BJ (cell line): ENCODE data around the gene CNTN2. TPM values are rescaled to one million over a fixed set of nuclear protein-coding genes. Genes with fewer than 3 reads are reported as not detected.

Experiments used
- CTCF ChIA-PET: fragments of 350-600 bp; formaldehyde crosslinking; extraction: SDS; loops from one replicate; lab custom pipeline; 2021; ENCODE audit warnings: antibody characterized with exemption, inconsistent platforms; lab: Yijun Ruan, JAX
- POLR2A ChIA-PET: fragments of 300-600 bp; sonication (Branson Sonifier 250); formaldehyde crosslinking; extraction: SDS; loops from one replicate; lab custom pipeline; 2021; ENCODE audit warnings: antibody characterized with exemption; lab: Charles Lee
- DNase-seq: peaks from one replicate; pipeline ENCODE4 v3.0.0-alpha.2; 2011; ENCODE audit warnings: low read depth
- H3K27me3 ChIP-seq: 2 replicates; pipeline ENCODE4 v1.6.0; 2011; ENCODE audit warnings: low read length; ENCODE audit not compliant: control insufficient read depth, insufficient read depth
- H3K36me3 ChIP-seq: 2 replicates; pipeline ENCODE4 v1.5.1; 2011; ENCODE audit warnings: low read length; ENCODE audit not compliant: control insufficient read depth, insufficient read depth
- H3K4me3 ChIP-seq: 2 replicates; pipeline ENCODE4 v1.5.1; 2011; ENCODE audit warnings: low read depth, mild to moderate bottlenecking, control low read depth, low read length
- CTCF ChIP-seq: IDR thresholded peaks from 2 replicates; pipeline ENCODE4 v1.5.1; 2011; ENCODE audit warnings: low read depth, mild to moderate bottlenecking, control low read depth, inconsistent platforms, low read length, moderate library complexity; ENCODE audit not compliant: insufficient read depth
- polyA minus RNA-seq: library from RNA; depleted of rRNA, polyadenylated mRNA; stranded (reverse); fragments of >200 nt; gene quantifications from 2 replicates; pipeline ENCODE4 v1.2.3, GENCODE V29; 2011; rRNA and poly(A)+ RNA removed
- polyA plus RNA-seq: library from polyadenylated mRNA; depleted of rRNA; stranded (reverse); fragments of >200 nt; gene quantifications from 2 replicates; pipeline ENCODE4 v1.2.3, GENCODE V29; 2011; rRNA removed

The CNTN2 gene
- polyA plus RNA-seq (not detected in 2 replicates), polyA minus RNA-seq (0.10 TPM in 1 of 2 replicates, not detected in the other)

GRCh38 chr1:205042911-205043806 is at the start of gene CNTN2:
CNTN2 (plus strand) TSS chr1:205043212; CDS start chr1:205053186, 9,974 bp downstream.
- ChIA-PET CTCF (interaction anchor here (1.9 kb wide), 1 partner anchor 19 kb away, joined by 4 read pairs; no protein-coding TSS in a partner anchor), POLR2A (no interaction called here)
- H3K36me3 ChIP-seq, result no peaks in the 10 kb centered on the region
- DNase-seq, result no peak
- no peak for TF ChIP-seq CTCF
- no peak within 1 kb of the TSS for H3K4me3 ChIP-seq
- peaks cover 45% of the 10 kb centered on the region for H3K27me3 ChIP-seq

- ChIA-PET POLR2A (no interaction called here), CTCF (interaction anchor here (1.0 to 9.6 kb wide), 6 partner anchors 10 to 261 kb away, joined by 3 to 139 read pairs (median 5); no protein-coding TSS in a partner anchor)
- TF ChIP-seq CTCF, result no peak
- H3K4me3 ChIP-seq, result no peak overlapping the region
- H3K27me3 ChIP-seq, result no peaks in the 10 kb centered on the region
- no peaks in the 10 kb centered on the region; the same call in 1 of the 2 replicates for H3K36me3 ChIP-seq
- no peak for DNase-seq
Observed at GRCh38 chr1:204994086-204994862, 48.7 kb upstream of the CNTN2 start.

- ChIA-PET POLR2A (no interaction called here), CTCF (interaction anchor here (0.6 to 1.3 kb wide), 3 partner anchors 30 to 259 kb away, joined by 3 to 4 read pairs (median 3); no protein-coding TSS in a partner anchor)
- no peaks in the 10 kb centered on the region; the same call in 1 of the 2 replicates for H3K36me3 ChIP-seq
- no peak for DNase-seq
- H3K4me3 ChIP-seq, result no peak overlapping the region
- TF ChIP-seq CTCF, result no peak
- no peaks in the 10 kb centered on the region for H3K27me3 ChIP-seq
Observed at GRCh38 chr1:204996981-204997380, 46.0 kb upstream of the CNTN2 start.

- TF ChIP-seq CTCF, result no peak
- DNase-seq, result no peak
Observed at GRCh38 chr1:204997591-204998355, 45.2 kb upstream of the CNTN2 start.

More at GRCh38 chr1:204997591-204998355, 45.2 kb upstream of the CNTN2 start:
- ChIA-PET POLR2A (no interaction called here), CTCF (interaction anchor here (0.6 to 3.4 kb wide), 6 partner anchors 9 to 258 kb away, joined by 3 to 20 read pairs (median 4); no protein-coding TSS in a partner anchor)
- Histone ChIP-seq H3K4me3 (no peak overlapping the region), H3K36me3 (no peaks in the 10 kb centered on the region; the same call in 1 of the 2 replicates), H3K27me3 (no peaks in the 10 kb centered on the region)
